Caco-2 (cell line): ENCODE data around the gene RTKN2. TPM values are rescaled to one million over a fixed set of nuclear protein-coding genes. Genes with fewer than 3 reads are reported as not detected.
"Not testable (repeated sequence)": the region's sequence is repeated elsewhere in the genome, so short reads cannot be mapped to it uniquely, and the experiment has no call there.

Source experiments
- BruUV-seq: library from RNA; stranded (reverse); fragments of 400-500 nt; replicated peaks from 2 replicates; lab custom pipeline; 2021; lab: Mats Ljungman, UMichigan
- CTCF ChIA-PET: fragments of 300-600 bp; sonication (Branson Sonifier 250); formaldehyde crosslinking; loops from one replicate; lab custom pipeline; 2022; ENCODE audit warnings: antibody characterized with exemption; lab: Charles Lee
- POLR2A ChIA-PET: fragments of 300-600 bp; sonication (Branson Sonifier 250); formaldehyde crosslinking; loops from one replicate; lab custom pipeline; 2022; ENCODE audit warnings: antibody characterized with exemption; lab: Charles Lee
- DNase-seq, 2 experiments: peaks; one replicate each; pipeline versions ENCODE4 v3.0.0 to v3.0.0-alpha.2; 2020 to 2022
- H3K27me3 ChIP-seq: replicated peaks from 2 replicates; pipeline ENCODE4 v1.6.0; 2011; ENCODE audit warnings: low read length; ENCODE audit not compliant: control insufficient read depth, insufficient read depth
- H3K36me3 ChIP-seq: 2 replicates; pipeline ENCODE4 v1.5.1; 2011; ENCODE audit warnings: low read length; ENCODE audit not compliant: control insufficient read depth, insufficient read depth
- H3K4me1 ChIP-seq: fragments of 250-450 bp; sonication (Bioruptor Pico); 2 replicates; pipeline ENCODE4 v1.5.1; 2020; ENCODE audit warnings: mild to moderate bottlenecking
- H3K4me3 ChIP-seq: 2 replicates; pipeline ENCODE4 v1.5.1; 2011; ENCODE audit warnings: low read depth, mild to moderate bottlenecking, control low read depth, low read length
- H3K9me3 ChIP-seq: fragments of 250-450 bp; sonication (Bioruptor Pico); 2 replicates; pipeline ENCODE4 v1.5.1; 2020; ENCODE audit warnings: mild to moderate bottlenecking, moderate library complexity
- H3K27ac Mint-ChIP-seq: one replicate; pipeline ENCODE4 v1.8.0; 2022; ENCODE audit warnings: mixed read lengths; ENCODE audit not compliant: unreplicated experiment
- H3K27me3 Mint-ChIP-seq: one replicate; pipeline ENCODE4 v1.8.0; 2022; ENCODE audit warnings: mixed read lengths; ENCODE audit not compliant: insufficient read depth, unreplicated experiment
- H3K36me3 Mint-ChIP-seq: one replicate; pipeline ENCODE4 v1.8.0; 2022; ENCODE audit warnings: mild to moderate bottlenecking, mixed read lengths; ENCODE audit not compliant: insufficient read depth, unreplicated experiment
- H3K4me1 Mint-ChIP-seq: one replicate; pipeline ENCODE4 v1.8.0; 2022; ENCODE audit warnings: low read depth, mixed read lengths; ENCODE audit not compliant: unreplicated experiment
- H3K4me3 Mint-ChIP-seq: one replicate; pipeline ENCODE4 v1.8.0; 2022; ENCODE audit warnings: mild to moderate bottlenecking, moderate library complexity, mixed read lengths; ENCODE audit not compliant: unreplicated experiment
- H3K9me3 Mint-ChIP-seq: one replicate; pipeline ENCODE4 v1.8.0; 2022; ENCODE audit warnings: mixed read lengths; ENCODE audit not compliant: unreplicated experiment
- CTCF ChIP-seq, 2 experiments: fragments of 200-600 bp in 1 of 2; IDR thresholded peaks; 1 replicate in 1 of 2; 2 replicates in 1 of 2; pipeline versions ENCODE4 v1.5.1 to v1.8.0; 2011 to 2022; ENCODE audit warnings: antibody characterized with exemption in 1 of 2, control low read depth in 1 of 2, inconsistent platforms in 1 of 2, low read depth in 1 of 2, low read length in 1 of 2, mild to moderate bottlenecking in 1 of 2, moderate library complexity in 1 of 2; ENCODE audit not compliant: insufficient read depth in 1 of 2, severe bottlenecking in 1 of 2, unreplicated experiment in 1 of 2
- intact Hi-C: fragments of 100-400 bp; cut with micrococcal nuclease; formaldehyde crosslinking; loops from one replicate; pipeline ENCODE4 v1.10.0; 2022; ENCODE audit not compliant: unreplicated experiment
- total RNA-seq: library from RNA; stranded (reverse); gene quantifications from 2 replicates; pipeline ENCODE4 v1.2.3, GENCODE V29; 2022

The RTKN2 gene
- total RNA-seq, 1 experiment from 2014 or later, result 37.1 TPM

GRCh38 chr10:62244088-62244487 lies 24.6 kb downstream of the RTKN2 start:
- Histone ChIP-seq H3K9me3 (no peaks in the 10 kb centered on the region), H3K4me3 (no peak overlapping the region), H3K27me3 (no peaks in the 10 kb centered on the region), H3K36me3 (no peaks in the 10 kb centered on the region), H3K4me1 (peaks cover 25% of the 10 kb centered on the region)
- Mint-ChIP-seq H3K4me1 (peaks cover 31% of the 10 kb centered on the region), H3K4me3 (no peak overlapping the region), H3K9me3 (no peaks in the 10 kb centered on the region), H3K27ac (no peak overlapping the region), H3K36me3 (peaks cover 1% of the 10 kb centered on the region), H3K27me3 (no peaks in the 10 kb centered on the region)
- TF ChIP-seq CTCF (IDR thresholded peaks at IDR 0.05; ENCODE audit: insufficient read depth in 1 of 2, low read depth in 1 of 2, low read length in 1 of 2, severe bottlenecking in 1 of 2, unreplicated experiment in 1 of 2), result no peak
- intact Hi-C loops, result loop anchor here (2.0 to 10.0 kb wide), 5 partner anchors 149 to 639 kb away; no protein-coding TSS in a partner anchor
- no TSS peak for BruUV-seq
- ChIA-PET CTCF (interaction anchor here (1.1 to 1.8 kb wide), 2 partner anchors 205 to 493 kb away, joined by 16 to 58 read pairs; no protein-coding TSS in a partner anchor), POLR2A (interaction anchor here (1.0 kb wide), 1 partner anchor 150 kb away, joined by 4 read pairs; no protein-coding TSS in a partner anchor)
- no peak for DNase-seq

- no peaks in the 10 kb centered on the region for H3K36me3 ChIP-seq
- DNase-seq, result no peak
- H3K4me1 ChIP-seq, result peaks cover 25% of the 10 kb centered on the region
- no peaks in the 10 kb centered on the region for H3K9me3 Mint-ChIP-seq
- H3K4me3 Mint-ChIP-seq, result no peak overlapping the region
- H3K27ac Mint-ChIP-seq, result peak overlapping the region; percentile 46
- BruUV-seq, result no TSS peak
- H3K36me3 Mint-ChIP-seq, result peaks cover 6% of the 10 kb centered on the region
- H3K27me3 ChIP-seq, result no peaks in the 10 kb centered on the region
- H3K4me1 Mint-ChIP-seq, result peaks cover 26% of the 10 kb centered on the region
- no peak for TF ChIP-seq CTCF (IDR thresholded peaks at IDR 0.05; ENCODE audit: insufficient read depth in 1 of 2, low read depth in 1 of 2, low read length in 1 of 2, severe bottlenecking in 1 of 2, unreplicated experiment in 1 of 2)
- intact Hi-C loops, result loop anchor here (10.0 kb wide), 1 partner anchor 639 kb away; no protein-coding TSS in a partner anchor
- H3K27me3 Mint-ChIP-seq, result no peaks in the 10 kb centered on the region
- POLR2A ChIA-PET, result interaction anchor here (1.0 kb wide), 1 partner anchor 149 kb away, joined by 4 read pairs; no protein-coding TSS in a partner anchor
- H3K4me3 ChIP-seq, result no peak overlapping the region
- no peaks in the 10 kb centered on the region for H3K9me3 ChIP-seq
- CTCF ChIA-PET, result interaction anchor here (0.6 to 1.2 kb wide), 3 partner anchors 25 to 215 kb away, joined by 3 to 6 read pairs (median 3); partner anchors contain the start of gene RTKN2
These were observed 25.0 kb downstream of the RTKN2 start for GRCh38 chr10:62243647-62243997.

DNA sequence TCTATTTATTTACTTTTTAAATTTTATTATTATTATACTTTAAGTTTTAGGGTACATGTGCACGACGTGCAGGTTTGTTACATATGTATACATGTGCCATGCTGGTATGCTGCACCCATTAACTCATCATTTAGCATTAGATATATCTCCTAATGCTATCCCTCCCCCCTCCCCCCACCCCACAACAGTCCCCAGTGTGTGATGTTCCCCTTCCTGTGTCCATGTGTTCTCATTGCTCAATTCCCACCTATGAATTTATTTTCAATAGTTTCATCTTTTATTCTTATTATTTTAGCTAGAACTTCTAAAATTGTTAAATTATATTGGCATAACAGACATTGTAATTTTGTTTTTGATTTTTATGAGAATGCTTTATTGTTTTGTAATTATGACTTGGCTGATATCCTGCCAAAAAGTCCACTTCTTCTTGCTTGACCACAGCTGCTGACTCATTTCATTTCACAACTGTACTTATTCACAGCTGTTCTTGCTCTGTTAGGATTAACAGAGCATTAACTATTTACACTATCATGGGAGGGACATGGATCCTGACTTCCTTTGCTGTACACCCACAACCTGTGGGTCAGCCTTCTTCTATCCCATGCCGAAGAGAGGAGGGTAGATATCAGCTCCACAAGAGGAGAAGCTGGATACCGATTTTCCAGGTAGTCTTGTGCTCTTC lies 25.5 kb downstream of the RTKN2 start:
- DNase-seq, H3K9me3 ChIP-seq, H3K36me3 Mint-ChIP-seq, H3K27me3 ChIP-seq, H3K4me3 ChIP-seq, H3K27me3 Mint-ChIP-seq, H3K4me3 Mint-ChIP-seq, H3K9me3 Mint-ChIP-seq, H3K36me3 ChIP-seq, BruUV-seq: not testable (repeated sequence)
- POLR2A ChIA-PET, result interaction anchor here (1.0 kb wide), 1 partner anchor 149 kb away, joined by 4 read pairs; no protein-coding TSS in a partner anchor
- intact Hi-C loops, result loop anchor here (10.0 kb wide), 1 partner anchor 638 kb away; no protein-coding TSS in a partner anchor
- CTCF ChIA-PET, result interaction anchor here (0.6 to 1.2 kb wide), 3 partner anchors 25 to 214 kb away, joined by 3 to 6 read pairs (median 3); partner anchors contain the start of gene RTKN2
- Mint-ChIP-seq H3K4me1 (peaks cover 26% of the 10 kb centered on the region), H3K27ac (peak overlapping the region; percentile 46)
- H3K4me1 ChIP-seq, result peaks cover 25% of the 10 kb centered on the region

- peaks cover 31% of the 10 kb centered on the region for H3K4me1 Mint-ChIP-seq
- H3K9me3 Mint-ChIP-seq, H3K36me3 ChIP-seq, H3K27ac Mint-ChIP-seq, H3K9me3 ChIP-seq, H3K4me3 ChIP-seq, H3K36me3 Mint-ChIP-seq, H3K27me3 Mint-ChIP-seq, BruUV-seq, H3K4me3 Mint-ChIP-seq, H3K27me3 ChIP-seq, POLR2A ChIA-PET, DNase-seq: not testable (repeated sequence)
- peaks cover 25% of the 10 kb centered on the region for H3K4me1 ChIP-seq
- intact Hi-C loops, result loop anchor here (10.0 kb wide), 1 partner anchor 637 kb away; no protein-coding TSS in a partner anchor
- CTCF ChIA-PET, result interaction anchor here (0.6 to 0.7 kb wide), 2 partner anchors 338 to 506 kb away, joined by 3 read pairs; no protein-coding TSS in a partner anchor
These were observed 27.1 kb downstream of the RTKN2 start for GRCh38 chr10:62241521-62241920.
